WERI-Rb-1 (cell line): ENCODE data around the gene CLBA1.
A peak's percentile ranks its signal among the peaks of the same experiment; 100 is the strongest.

Source experiments
- DNase-seq: peaks from one replicate; pipeline ENCODE4 v3.0.0-alpha.2; 2020
- H3K27ac ChIP-seq: fragments of 250-450 bp; sonication (Bioruptor Pico); 2 replicates; pipeline ENCODE4 v1.5.1; 2020; ENCODE audit warnings: mild to moderate bottlenecking, moderate library complexity
- H3K27me3 ChIP-seq: fragments of 250-450 bp; sonication (Bioruptor Pico); 2 replicates; pipeline ENCODE4 v1.5.1; 2021; ENCODE audit warnings: mild to moderate bottlenecking, low read depth, moderate library complexity; ENCODE audit not compliant: insufficient read depth, severe bottlenecking
- H3K36me3 ChIP-seq: fragments of 250-450 bp; sonication (Bioruptor Pico); 2 replicates; pipeline ENCODE4 v1.5.1; 2020; ENCODE audit warnings: mild to moderate bottlenecking, moderate library complexity
- H3K4me3 ChIP-seq: 2 replicates; pipeline ENCODE4 v1.5.1; 2011; ENCODE audit warnings: low read depth, mild to moderate bottlenecking, control low read depth, low read length
- H3K9me3 ChIP-seq: fragments of 250-450 bp; sonication (Bioruptor Pico); 2 replicates; pipeline ENCODE4 v1.5.1; 2021; ENCODE audit warnings: mild to moderate bottlenecking, moderate library complexity; ENCODE audit not compliant: severe bottlenecking
- TF ChIP-seq, protein P1 (sequence below): IDR thresholded peaks from 2 replicates; pipeline ENCODE4 v1.5.1; 2011; ENCODE audit warnings: low read depth, mild to moderate bottlenecking, control low read depth, inconsistent platforms, low read length

The CLBA1 gene

DNA sequence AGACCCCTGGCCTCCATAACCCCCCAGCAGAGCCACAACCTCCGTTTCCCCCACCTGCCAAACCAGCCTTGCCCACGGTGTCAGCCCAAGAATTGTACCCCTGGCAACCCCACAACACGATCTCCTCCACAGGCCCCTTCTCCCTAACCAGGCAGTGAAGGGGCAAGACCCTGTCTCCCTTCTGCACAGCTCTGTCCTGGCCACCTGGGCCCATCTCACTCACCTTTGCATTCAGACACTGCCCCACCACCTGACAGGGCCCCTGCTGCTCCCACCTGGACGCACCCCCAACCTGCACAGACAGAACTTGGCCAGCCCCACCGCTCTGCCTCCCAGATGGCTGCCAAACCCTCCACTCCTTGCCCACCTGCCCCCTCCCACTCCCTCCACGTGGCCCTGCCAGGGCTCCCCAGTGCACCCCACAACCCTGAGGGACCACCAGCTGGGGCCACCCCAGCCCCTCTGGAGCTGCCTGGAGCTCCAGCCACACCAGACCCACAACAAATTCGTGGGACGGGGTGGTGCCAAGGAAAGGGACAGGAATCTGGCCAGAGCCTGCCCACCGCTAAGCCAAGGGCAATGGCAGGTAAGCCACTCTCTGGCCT lies 19.2 kb upstream of the CLBA1 start:
- H3K4me3 ChIP-seq = no peak overlapping the region

DNA sequence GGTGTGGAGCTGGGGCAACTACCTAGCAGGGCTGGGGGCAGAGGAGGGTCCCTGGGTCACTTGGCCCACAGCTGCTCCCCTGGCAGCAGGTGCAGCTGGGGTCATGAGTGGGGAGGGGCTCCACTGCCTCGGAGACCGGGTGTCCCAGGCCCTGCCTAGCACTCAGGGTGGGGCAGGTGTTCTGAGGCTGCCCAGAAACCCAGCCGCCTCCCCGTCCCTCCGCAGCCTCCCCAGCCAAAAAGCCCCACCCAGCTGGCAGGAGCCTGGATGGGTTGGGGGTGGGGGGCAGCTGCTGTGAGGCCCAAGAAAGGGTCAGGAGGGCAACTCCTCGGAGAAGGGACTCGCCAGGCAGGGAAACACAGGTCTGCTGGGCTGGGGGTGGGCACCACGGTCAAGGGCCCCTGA lies 18.6 kb upstream of the CLBA1 start:
- Histone ChIP-seq H3K9me3 (no peaks in the 10 kb centered on the region), H3K4me3 (no peak overlapping the region), H3K36me3 (no peaks in the 10 kb centered on the region), H3K27me3 (no peaks in the 10 kb centered on the region), H3K27ac (no peak overlapping the region)
- DNase-seq = peak; percentile 11
- TF ChIP-seq, protein P1, sequence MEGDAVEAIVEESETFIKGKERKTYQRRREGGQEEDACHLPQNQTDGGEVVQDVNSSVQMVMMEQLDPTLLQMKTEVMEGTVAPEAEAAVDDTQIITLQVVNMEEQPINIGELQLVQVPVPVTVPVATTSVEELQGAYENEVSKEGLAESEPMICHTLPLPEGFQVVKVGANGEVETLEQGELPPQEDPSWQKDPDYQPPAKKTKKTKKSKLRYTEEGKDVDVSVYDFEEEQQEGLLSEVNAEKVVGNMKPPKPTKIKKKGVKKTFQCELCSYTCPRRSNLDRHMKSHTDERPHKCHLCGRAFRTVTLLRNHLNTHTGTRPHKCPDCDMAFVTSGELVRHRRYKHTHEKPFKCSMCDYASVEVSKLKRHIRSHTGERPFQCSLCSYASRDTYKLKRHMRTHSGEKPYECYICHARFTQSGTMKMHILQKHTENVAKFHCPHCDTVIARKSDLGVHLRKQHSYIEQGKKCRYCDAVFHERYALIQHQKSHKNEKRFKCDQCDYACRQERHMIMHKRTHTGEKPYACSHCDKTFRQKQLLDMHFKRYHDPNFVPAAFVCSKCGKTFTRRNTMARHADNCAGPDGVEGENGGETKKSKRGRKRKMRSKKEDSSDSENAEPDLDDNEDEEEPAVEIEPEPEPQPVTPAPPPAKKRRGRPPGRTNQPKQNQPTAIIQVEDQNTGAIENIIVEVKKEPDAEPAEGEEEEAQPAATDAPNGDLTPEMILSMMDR = no peak

More for the DNA sequence above, 19.2 kb upstream of the CLBA1 start:
- H3K27me3 ChIP-seq = no peaks in the 10 kb centered on the region
- no peak overlapping the region for H3K27ac ChIP-seq
- peak; percentile 6 for DNase-seq
- no peaks in the 10 kb centered on the region for H3K36me3 ChIP-seq
- no peaks in the 10 kb centered on the region for H3K9me3 ChIP-seq
- TF ChIP-seq, protein P1 = no peak

DNA sequence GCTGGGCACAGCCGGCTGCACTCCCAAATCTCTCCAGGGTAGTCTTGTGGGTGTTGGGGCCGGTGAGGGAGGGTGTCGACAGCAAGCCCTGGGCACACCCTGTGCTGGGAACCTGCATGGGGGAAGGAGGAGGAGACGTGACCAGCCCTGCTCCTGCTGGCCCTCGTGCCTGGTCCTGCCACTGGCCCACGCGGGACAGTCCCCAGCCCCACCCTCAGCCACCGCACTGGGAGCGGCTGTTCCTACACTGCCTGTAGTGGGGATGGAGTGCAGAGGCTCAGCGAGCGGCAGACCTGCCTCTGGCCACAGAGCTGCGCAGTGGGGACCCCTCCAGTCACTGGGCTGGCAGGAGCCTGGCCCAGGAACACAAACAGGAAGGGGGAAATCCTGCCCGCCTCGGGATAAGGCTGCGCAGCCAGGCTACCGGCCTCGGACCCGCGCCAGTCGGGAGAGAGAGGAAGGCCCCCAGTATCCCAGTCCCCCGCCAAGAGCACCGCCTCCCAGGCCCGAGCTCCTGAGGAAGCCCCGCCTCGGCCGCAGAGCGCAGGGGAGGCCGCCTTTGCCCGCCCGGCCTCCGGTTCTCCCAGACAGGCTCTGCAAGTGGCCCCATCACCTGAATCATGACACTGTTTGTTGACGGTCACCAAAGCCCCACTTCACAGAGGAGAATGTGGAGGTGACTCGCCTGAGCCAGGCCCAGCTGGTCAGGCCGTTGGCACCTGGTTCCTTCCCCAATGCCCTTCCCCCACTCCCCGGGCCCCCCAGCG lies 18.0 kb upstream of the CLBA1 start:
- TF ChIP-seq, protein P1 = no peak
- H3K4me3 ChIP-seq = peak overlapping the region; percentile 21
- no peak overlapping the region for H3K27ac ChIP-seq

DNA sequence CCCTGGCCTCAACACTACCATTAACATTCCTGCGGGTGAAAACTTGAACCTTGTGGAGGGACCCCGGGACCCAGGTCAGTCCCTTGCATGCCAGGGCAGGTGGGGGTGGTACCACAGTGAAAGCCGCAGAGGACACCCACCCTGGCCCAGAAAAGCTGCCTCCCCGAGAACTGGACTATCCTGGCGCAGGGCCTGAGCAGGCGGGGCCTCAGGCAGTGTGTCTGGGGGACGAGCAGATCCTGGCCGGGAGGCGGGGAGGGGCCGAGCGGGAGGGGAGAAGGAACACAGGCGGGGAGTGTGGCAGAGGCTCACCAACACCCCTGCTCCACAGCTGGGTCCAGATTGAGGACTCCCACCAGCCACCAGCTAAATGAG lies 17.4 kb upstream of the CLBA1 start:
- peak; percentile 62 for DNase-seq
- H3K9me3 ChIP-seq = no peaks in the 10 kb centered on the region
- H3K36me3 ChIP-seq = no peaks in the 10 kb centered on the region
- no peaks in the 10 kb centered on the region for H3K27me3 ChIP-seq
- TF ChIP-seq, protein P1 = no peak
- no peak overlapping the region for H3K27ac ChIP-seq
- peak overlapping the region; percentile 21; the same call in 1 of the 2 replicates for H3K4me3 ChIP-seq

More for the DNA sequence above, 18.0 kb upstream of the CLBA1 start:
- no peaks in the 10 kb centered on the region for H3K27me3 ChIP-seq
- H3K9me3 ChIP-seq = no peaks in the 10 kb centered on the region
- H3K36me3 ChIP-seq = no peaks in the 10 kb centered on the region
- peak; percentile 23 for DNase-seq

DNA sequence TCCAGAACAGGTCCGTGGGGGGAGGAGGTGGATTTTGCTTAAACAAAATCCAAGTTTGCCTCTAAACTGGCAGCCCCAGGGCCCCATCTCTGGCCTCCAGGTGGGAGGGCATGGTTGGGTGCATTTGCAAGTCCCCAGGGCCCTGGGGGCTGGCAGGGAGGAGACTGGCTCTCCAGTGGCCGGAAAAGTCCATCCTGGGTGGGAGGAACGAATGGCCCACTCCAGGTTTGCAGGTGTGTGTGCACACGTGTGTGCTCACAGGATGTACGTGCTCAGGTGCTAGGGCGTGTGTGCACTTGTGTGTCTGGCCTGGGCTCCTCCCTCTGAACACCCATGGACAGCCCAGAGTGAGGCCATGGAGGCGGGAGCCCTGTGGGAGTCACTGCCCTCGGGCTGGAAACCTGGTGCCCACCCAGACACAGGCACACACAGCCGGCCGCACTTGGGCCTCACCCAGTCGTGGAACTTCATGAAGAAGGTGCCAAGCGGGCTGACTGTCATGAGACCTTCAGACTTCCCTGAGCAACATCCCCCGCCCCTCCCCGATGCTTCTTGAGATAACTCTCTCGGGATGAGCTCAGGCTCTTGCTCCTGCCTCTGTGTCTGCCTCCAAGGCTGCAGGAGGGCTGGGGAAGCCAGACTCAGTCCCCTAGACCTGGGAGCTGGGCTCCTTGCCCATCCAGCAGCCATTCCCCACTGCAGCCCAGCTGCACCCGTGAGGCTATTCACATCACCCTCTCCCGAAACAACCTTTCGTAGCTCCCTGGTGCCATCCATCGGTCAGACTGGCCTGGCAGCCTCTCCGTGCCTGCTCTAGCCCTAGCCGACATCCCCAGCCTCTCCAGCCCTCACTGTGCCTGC lies 16.8 kb upstream of the CLBA1 start:
- TF ChIP-seq, protein P1 = no peak
- Histone ChIP-seq H3K36me3 (no peaks in the 10 kb centered on the region), H3K4me3 (no peak overlapping the region), H3K27me3 (no peaks in the 10 kb centered on the region), H3K27ac (no peak overlapping the region), H3K9me3 (no peaks in the 10 kb centered on the region)
- peak; percentile 10 for DNase-seq
